HG03064 (cell line): ENCODE data around the gene SV2C.

ENCODE experiments used
- ATAC-seq: cut with Tn5 transposase; IDR thresholded peaks from one replicate; pipeline ENCODE4 v1.9.1; 2021; ENCODE audit warnings: low read depth; ENCODE audit not compliant: unreplicated experiment

SV2C gene

GRCh38 chr5:76099756-76100155, 16.6 kb downstream of the SV2C start:
- ATAC-seq, result no peak

GRCh38 chr5:76104027-76104426, 20.8 kb downstream of the SV2C start:
- ATAC-seq, result no peak

GRCh38 chr5:76106149-76106548, 23.0 kb downstream of the SV2C start:
- no peak for ATAC-seq

- ATAC-seq, result no peak
Measured at GRCh38 chr5:76111477-76112174, 28.4 kb downstream of the SV2C start.

GRCh38 chr5:76113103-76113502, 29.9 kb downstream of the SV2C start:
- ATAC-seq, result no peak

- no peak for ATAC-seq
Measured at GRCh38 chr5:76114179-76114851, 31.1 kb downstream of the SV2C start.

GRCh38 chr5:76125346-76125745, 42.2 kb downstream of the SV2C start:
- no peak for ATAC-seq

GRCh38 chr5:76125888-76126287, 42.7 kb downstream of the SV2C start:
- no peak for ATAC-seq

GRCh38 chr5:76134003-76134402, 50.8 kb downstream of the SV2C start:
- ATAC-seq, result no peak

GRCh38 chr5:76134646-76135045, 51.5 kb downstream of the SV2C start:
- no peak for ATAC-seq

GRCh38 chr5:76137887-76138542, 54.8 kb downstream of the SV2C start:
- ATAC-seq, result no peak

- no peak for ATAC-seq
Measured at GRCh38 chr5:76143884-76144283, 60.7 kb downstream of the SV2C start.

GRCh38 chr5:76144513-76145274, 61.5 kb downstream of the SV2C start:
- no peak for ATAC-seq

GRCh38 chr5:76145945-76146344, 62.8 kb downstream of the SV2C start:
- ATAC-seq, result no peak

GRCh38 chr5:76149636-76150035, 66.5 kb downstream of the SV2C start:
- no peak for ATAC-seq

GRCh38 chr5:76152161-76152560, 69.0 kb downstream of the SV2C start:
- ATAC-seq, result no peak

- no peak for ATAC-seq
Measured at GRCh38 chr5:76152700-76153099, 69.5 kb downstream of the SV2C start.

GRCh38 chr5:76153271-76153670, 70.1 kb downstream of the SV2C start:
- ATAC-seq, result no peak

- no peak for ATAC-seq
Measured at GRCh38 chr5:76154009-76154690, 71.0 kb downstream of the SV2C start.

GRCh38 chr5:76155536-76155935, 72.4 kb downstream of the SV2C start:
- ATAC-seq, result no peak

GRCh38 chr5:76162335-76162734, 79.2 kb downstream of the SV2C start:
- ATAC-seq, result no peak
